HL-60 (cell line): ENCODE data around the gene PKN2.

ENCODE experiments used
- DNase-seq, 2 experiments: peaks; one replicate each; pipeline ENCODE4 v3.0.0-alpha.2; 2010 to 2020; ENCODE audit warnings: low read depth in 1 of 2, low spot score in 1 of 2
- H3K27ac ChIP-seq: fragments of 250-450 bp; sonication (Bioruptor Pico); replicated peaks from 2 replicates; pipeline ENCODE4 v1.5.1; 2020; ENCODE audit warnings: mild to moderate bottlenecking, moderate library complexity
- H3K27me3 ChIP-seq: fragments of 250-450 bp; sonication (Bioruptor Pico); 2 replicates; pipeline ENCODE4 v1.5.1; 2021; ENCODE audit warnings: mild to moderate bottlenecking, moderate library complexity; ENCODE audit not compliant: insufficient read depth, poor library complexity, severe bottlenecking
- H3K4me3 ChIP-seq: replicated peaks from 2 replicates; pipeline ENCODE4 v1.5.1; 2011; ENCODE audit warnings: mild to moderate bottlenecking, control low read depth, low read length; ENCODE audit not compliant: insufficient read depth
- GABPA ChIP-seq: IDR thresholded peaks from 2 replicates; pipeline ENCODE4 v1.6.1; 2012; ENCODE audit warnings: low read depth
- POLR2AphosphoS5 ChIP-seq: IDR thresholded peaks from 2 replicates; pipeline ENCODE4 v1.6.1; 2012; ENCODE audit warnings: low read depth
- SPI1 ChIP-seq: IDR thresholded peaks from 2 replicates; pipeline ENCODE4 v1.6.1; 2012; ENCODE audit warnings: low read depth, mild to moderate bottlenecking, borderline replicate concordance
- TF ChIP-seq, protein P1 (sequence below): IDR thresholded peaks from one replicate; pipeline ENCODE4 v1.5.1; 2011; ENCODE audit warnings: low read length, control low read depth, inconsistent platforms; ENCODE audit not compliant: insufficient read depth
- TF ChIP-seq, protein P2 (sequence below): IDR thresholded peaks from 2 replicates; pipeline ENCODE4 v1.6.1; 2012; ENCODE audit warnings: low read depth; ENCODE audit not compliant: insufficient replicate concordance

PKN2 gene

DNA sequence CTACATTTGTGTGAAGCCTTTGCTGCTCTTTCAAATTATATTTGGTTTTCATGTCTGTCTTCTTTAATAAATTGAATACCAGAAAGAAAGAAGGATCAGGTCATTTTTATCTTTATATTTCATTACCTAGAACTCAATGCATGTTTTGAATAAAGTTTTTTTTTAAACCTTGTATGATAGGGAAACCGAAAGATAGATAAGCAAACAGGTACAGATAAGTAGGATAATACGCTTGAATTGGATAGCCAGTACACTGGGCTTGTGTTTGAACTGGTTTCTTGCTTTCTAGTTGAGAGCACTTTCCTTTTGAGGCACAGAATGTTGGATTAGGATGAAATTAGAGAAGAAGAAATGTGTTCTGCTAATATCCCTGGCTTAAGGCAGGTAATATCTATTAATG is 46.9 kb downstream of the PKN2 start:
- Histone ChIP-seq H3K4me3 (no peak overlapping the region), H3K27ac (peak overlapping the region; percentile 50), H3K27me3 (no peaks in the 10 kb centered on the region)
- TF ChIP-seq, protein P1, sequence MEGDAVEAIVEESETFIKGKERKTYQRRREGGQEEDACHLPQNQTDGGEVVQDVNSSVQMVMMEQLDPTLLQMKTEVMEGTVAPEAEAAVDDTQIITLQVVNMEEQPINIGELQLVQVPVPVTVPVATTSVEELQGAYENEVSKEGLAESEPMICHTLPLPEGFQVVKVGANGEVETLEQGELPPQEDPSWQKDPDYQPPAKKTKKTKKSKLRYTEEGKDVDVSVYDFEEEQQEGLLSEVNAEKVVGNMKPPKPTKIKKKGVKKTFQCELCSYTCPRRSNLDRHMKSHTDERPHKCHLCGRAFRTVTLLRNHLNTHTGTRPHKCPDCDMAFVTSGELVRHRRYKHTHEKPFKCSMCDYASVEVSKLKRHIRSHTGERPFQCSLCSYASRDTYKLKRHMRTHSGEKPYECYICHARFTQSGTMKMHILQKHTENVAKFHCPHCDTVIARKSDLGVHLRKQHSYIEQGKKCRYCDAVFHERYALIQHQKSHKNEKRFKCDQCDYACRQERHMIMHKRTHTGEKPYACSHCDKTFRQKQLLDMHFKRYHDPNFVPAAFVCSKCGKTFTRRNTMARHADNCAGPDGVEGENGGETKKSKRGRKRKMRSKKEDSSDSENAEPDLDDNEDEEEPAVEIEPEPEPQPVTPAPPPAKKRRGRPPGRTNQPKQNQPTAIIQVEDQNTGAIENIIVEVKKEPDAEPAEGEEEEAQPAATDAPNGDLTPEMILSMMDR = no peak
- TF ChIP-seq SPI1 (no peak), GABPA (no peak), POLR2AphosphoS5 (no peak)
- TF ChIP-seq, protein P2, sequence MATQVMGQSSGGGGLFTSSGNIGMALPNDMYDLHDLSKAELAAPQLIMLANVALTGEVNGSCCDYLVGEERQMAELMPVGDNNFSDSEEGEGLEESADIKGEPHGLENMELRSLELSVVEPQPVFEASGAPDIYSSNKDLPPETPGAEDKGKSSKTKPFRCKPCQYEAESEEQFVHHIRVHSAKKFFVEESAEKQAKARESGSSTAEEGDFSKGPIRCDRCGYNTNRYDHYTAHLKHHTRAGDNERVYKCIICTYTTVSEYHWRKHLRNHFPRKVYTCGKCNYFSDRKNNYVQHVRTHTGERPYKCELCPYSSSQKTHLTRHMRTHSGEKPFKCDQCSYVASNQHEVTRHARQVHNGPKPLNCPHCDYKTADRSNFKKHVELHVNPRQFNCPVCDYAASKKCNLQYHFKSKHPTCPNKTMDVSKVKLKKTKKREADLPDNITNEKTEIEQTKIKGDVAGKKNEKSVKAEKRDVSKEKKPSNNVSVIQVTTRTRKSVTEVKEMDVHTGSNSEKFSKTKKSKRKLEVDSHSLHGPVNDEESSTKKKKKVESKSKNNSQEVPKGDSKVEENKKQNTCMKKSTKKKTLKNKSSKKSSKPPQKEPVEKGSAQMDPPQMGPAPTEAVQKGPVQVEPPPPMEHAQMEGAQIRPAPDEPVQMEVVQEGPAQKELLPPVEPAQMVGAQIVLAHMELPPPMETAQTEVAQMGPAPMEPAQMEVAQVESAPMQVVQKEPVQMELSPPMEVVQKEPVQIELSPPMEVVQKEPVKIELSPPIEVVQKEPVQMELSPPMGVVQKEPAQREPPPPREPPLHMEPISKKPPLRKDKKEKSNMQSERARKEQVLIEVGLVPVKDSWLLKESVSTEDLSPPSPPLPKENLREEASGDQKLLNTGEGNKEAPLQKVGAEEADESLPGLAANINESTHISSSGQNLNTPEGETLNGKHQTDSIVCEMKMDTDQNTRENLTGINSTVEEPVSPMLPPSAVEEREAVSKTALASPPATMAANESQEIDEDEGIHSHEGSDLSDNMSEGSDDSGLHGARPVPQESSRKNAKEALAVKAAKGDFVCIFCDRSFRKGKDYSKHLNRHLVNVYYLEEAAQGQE = no peak
- no peak for DNase-seq

GRCh38 chr1:88731475-88732269 is 47.6 kb downstream of the PKN2 start:
- Histone ChIP-seq H3K4me3 (no peak overlapping the region), H3K27ac (no peak overlapping the region), H3K27me3 (no peaks in the 10 kb centered on the region)
- no peak for TF ChIP-seq SPI1
- TF ChIP-seq, protein P2 = no peak
- TF ChIP-seq, protein P1 = no peak
- no peak for TF ChIP-seq POLR2AphosphoS5
- TF ChIP-seq GABPA = no peak
- no peak for DNase-seq

DNA sequence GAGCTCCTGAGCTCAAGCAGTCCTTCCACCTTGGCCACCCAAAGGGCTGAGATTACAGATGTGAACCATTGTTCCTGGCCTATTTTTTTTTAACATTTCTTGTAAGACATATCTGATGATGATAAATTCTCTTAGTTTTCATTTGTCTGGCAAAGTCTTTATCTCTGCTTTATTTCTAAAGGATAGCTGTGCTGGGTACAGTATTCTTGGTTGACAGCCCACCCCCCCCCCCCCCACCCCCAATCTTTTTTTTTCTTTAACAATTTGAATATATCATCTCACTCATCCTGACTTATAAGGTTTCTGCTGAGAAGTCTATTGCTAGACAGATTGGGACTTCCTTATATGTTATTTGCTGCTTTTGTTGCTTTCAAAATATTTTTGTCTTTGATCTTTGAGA is 51.3 kb downstream of the PKN2 start:
- TF ChIP-seq POLR2AphosphoS5 = no peak
- TF ChIP-seq, protein P1 = no peak
- TF ChIP-seq SPI1 = no peak
- no peak for TF ChIP-seq GABPA
- TF ChIP-seq, protein P2 = no peak
- H3K27ac ChIP-seq = no peak overlapping the region
- no peak for DNase-seq
- no peaks in the 10 kb centered on the region for H3K27me3 ChIP-seq
- no peak overlapping the region for H3K4me3 ChIP-seq
